ENCODE data around the gene UMODL1. TPM values are rescaled to one million over a fixed set of nuclear protein-coding genes. Genes with fewer than 3 reads are reported as not detected.

UMODL1 gene
- total and polyA plus RNA-seq, 10 of the 15 experiments (the other 5 are each of a cell fraction or from before 2014, with no cell fraction given), result 0.01 to 0.11 (median 0.03) TPM; not detected in 5

- WGBS (ENCODE audit: insufficient coverage, insufficient replicate concordance, low lambda C conversion rate, missing lambda C conversion rate), result 41% methylated on average over 12 of the region's 12 CpGs
- ChIA-PET POLR2A (interaction anchor here (1.1 kb wide), 1 partner anchor 10 kb away, joined by 3 read pairs; no protein-coding TSS in a partner anchor), SMC1A (ENCODE audit: uncharacterized antibody, unreplicated experiment) (interaction anchor here (0.6 to 4.3 kb wide), 37 partner anchors 10 to 835 kb away, joined by 3 to 46 read pairs (median 4); no protein-coding TSS in a partner anchor), CTCF (interaction anchor here (0.6 to 4.0 kb wide), 62 partner anchors 10 to 834 kb away, joined by 3 to 48 read pairs (median 4); partner anchors contain the start of genes PRDM15 and ZBTB21), RAD21 (ENCODE audit: unreplicated experiment) (interaction anchor here (0.7 to 4.0 kb wide), 33 partner anchors 10 to 835 kb away, joined by 3 to 43 read pairs (median 4); partner anchors contain the start of genes PRDM15 and UMODL1)
- Histone ChIP-seq H3K9ac (ENCODE audit: control insufficient read depth, insufficient read depth, low read length) (no peak overlapping the region), H2AFZ (ENCODE audit: control insufficient read depth, low read depth, low read length) (0 out of 2 replicates have a peak overlapping the region, but pooled peaks have one; percentile 6), H3K4me2 (ENCODE audit: control insufficient read depth, insufficient read depth) (no peak overlapping the region; the same call in 1 of the 2 replicates), H3K79me2 (ENCODE audit: control insufficient read depth, insufficient read depth, low read length) (no peaks in the 10 kb centered on the region), H3K9me3 (replicated peaks; ENCODE audit: control insufficient read depth, insufficient read depth, low read length) (no peaks in the 10 kb centered on the region), H3K36me3 (ENCODE audit: control insufficient read depth in 2 of 2, insufficient read depth in 2 of 2, low read length in 1 of 2) (no peaks in the 10 kb centered on the region), H3K4me1 (ENCODE audit: control insufficient read depth, insufficient read depth, low read length) (peaks cover 37% of the 10 kb centered on the region), H3K27me3 (replicated peaks in 1 of 2; ENCODE audit: control insufficient read depth in 2 of 2, insufficient read depth in 2 of 2, low read length in 1 of 2) (no peaks in the 10 kb centered on the region; a peak in 2 of 4 replicates), H3K27ac (ENCODE audit: control insufficient read depth, insufficient read depth) (no peak overlapping the region), H4K20me1 (ENCODE audit: control insufficient read depth, insufficient read depth) (no peaks in the 10 kb centered on the region), H3K4me3 (no peak overlapping the region)
- FAIRE-seq (no peak), DNase-seq (ENCODE audit: low read depth, low spot score) (no peak), ATAC-seq (no peak)
- in situ Hi-C loops (cut with MboI) (no loop called here), intact Hi-C loops (cut with micrococcal nuclease; ENCODE audit: unreplicated experiment) (loop anchor here (1.0 to 10.0 kb wide), 6 partner anchors 107 to 506 kb away; partner anchors contain the start of gene ZBTB21)
- no TSS peak for BruUV-seq (replicated peaks)
- TF ChIP-seq IRF4 (IDR thresholded peaks at IDR 0.05; ENCODE audit: low read depth, low read length), result no peak
- TF ChIP-seq, protein P1, sequence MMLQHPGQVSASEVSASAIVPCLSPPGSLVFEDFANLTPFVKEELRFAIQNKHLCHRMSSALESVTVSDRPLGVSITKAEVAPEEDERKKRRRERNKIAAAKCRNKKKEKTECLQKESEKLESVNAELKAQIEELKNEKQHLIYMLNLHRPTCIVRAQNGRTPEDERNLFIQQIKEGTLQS (IDR thresholded peaks at IDR 0.05; ENCODE audit: borderline replicate concordance, extremely low read depth, low read depth, low read length), result no peak
- no peak for TF ChIP-seq CBX5 (IDR thresholded peaks at IDR 0.05; ENCODE audit: low read depth)
- TF ChIP-seq SUPT20H (IDR thresholded peaks at IDR 0.05; ENCODE audit: borderline replicate concordance, control insufficient read depth, low read depth, low read length), result no peak
Measured at GRCh38 chr21:42117967-42118780, 47.1 kb downstream of the UMODL1 start.

All from GM12878 (cell line).